Fibroblast of lung (primary cell): ENCODE data around the gene RAPGEF5.

Source experiments
- EZH2 ChIP-seq: IDR thresholded peaks from 2 replicates; pipeline ENCODE4 v1.5.1; 2012; ENCODE audit warnings: low read length, control low read depth, mild to moderate bottlenecking; ENCODE audit errors: missing control alignments
- TF ChIP-seq, protein P1 (sequence below), 2 donors: IDR thresholded peaks in 1 of 2; conservative IDR thresholded peaks in 1 of 2; 1 replicate in 1 of 2; 2 replicates in 1 of 2; pipeline ENCODE4 v1.5.1; 2011 to 2012; ENCODE audit warnings: low read length in 2 of 2, control low read depth in 1 of 2, inconsistent platforms in 1 of 2, low read depth in 1 of 2, mild to moderate bottlenecking in 1 of 2

- TF ChIP-seq, protein P1, sequence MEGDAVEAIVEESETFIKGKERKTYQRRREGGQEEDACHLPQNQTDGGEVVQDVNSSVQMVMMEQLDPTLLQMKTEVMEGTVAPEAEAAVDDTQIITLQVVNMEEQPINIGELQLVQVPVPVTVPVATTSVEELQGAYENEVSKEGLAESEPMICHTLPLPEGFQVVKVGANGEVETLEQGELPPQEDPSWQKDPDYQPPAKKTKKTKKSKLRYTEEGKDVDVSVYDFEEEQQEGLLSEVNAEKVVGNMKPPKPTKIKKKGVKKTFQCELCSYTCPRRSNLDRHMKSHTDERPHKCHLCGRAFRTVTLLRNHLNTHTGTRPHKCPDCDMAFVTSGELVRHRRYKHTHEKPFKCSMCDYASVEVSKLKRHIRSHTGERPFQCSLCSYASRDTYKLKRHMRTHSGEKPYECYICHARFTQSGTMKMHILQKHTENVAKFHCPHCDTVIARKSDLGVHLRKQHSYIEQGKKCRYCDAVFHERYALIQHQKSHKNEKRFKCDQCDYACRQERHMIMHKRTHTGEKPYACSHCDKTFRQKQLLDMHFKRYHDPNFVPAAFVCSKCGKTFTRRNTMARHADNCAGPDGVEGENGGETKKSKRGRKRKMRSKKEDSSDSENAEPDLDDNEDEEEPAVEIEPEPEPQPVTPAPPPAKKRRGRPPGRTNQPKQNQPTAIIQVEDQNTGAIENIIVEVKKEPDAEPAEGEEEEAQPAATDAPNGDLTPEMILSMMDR (conservative IDR thresholded peaks at IDR 0.05 in 1 of 2, IDR thresholded peaks at IDR 0.05 in 1 of 2; ENCODE audit: low read depth in 1 of 2, low read length in 2 of 2) = no peak
- no peak for TF ChIP-seq EZH2
Measured at GRCh38 chr7:22093936-22094335, 263.0 kb downstream of the RAPGEF5 start.
